Colonic mucosa (tissue), 4 donors: Measurements from ENCODE around the gene CMKLR1. TPM values are rescaled to one million over a fixed set of nuclear protein-coding genes. Genes with fewer than 3 reads are reported as not detected.

Experiments
- DNase-seq: peaks from one replicate; pipeline ENCODE4 v3.0.0-alpha.2; 2020
- H3K27ac ChIP-seq: fragments of 200-600 bp; one replicate; pipeline ENCODE4 v1.8.0; 2021
- H3K27me3 ChIP-seq: fragments of 200-600 bp; one replicate; pipeline ENCODE4 v1.8.0; 2021
- H3K36me3 ChIP-seq: fragments of 200-600 bp; one replicate; pipeline ENCODE4 v1.8.0; 2021
- H3K4me1 ChIP-seq: fragments of 200-600 bp; one replicate; pipeline ENCODE4 v1.8.0; 2021; ENCODE audit warnings: mild to moderate bottlenecking
- H3K4me3 ChIP-seq: fragments of 200-600 bp; one replicate; pipeline ENCODE4 v1.8.0; 2021
- H3K9ac ChIP-seq, 2 donors: one replicate each; pipeline ENCODE4 v1.7.0; 2013; ENCODE audit warnings: control low read depth in 2 of 2, low read depth in 2 of 2, low read length in 2 of 2
- H3K9me3 ChIP-seq: fragments of 200-600 bp; one replicate; pipeline ENCODE4 v1.8.0; 2021
- intact Hi-C: fragments of 100-400 bp; cut with DNase I; formaldehyde crosslinking; loops from one replicate; pipeline ENCODE4 v1.14.1; 2022
- total RNA-seq, 2 donors: library from RNA; stranded (reverse); fragmentation: NEBNext Ultra II Directional in 1 of 2; extraction: Animal tissue kit (Norgen Biotek cat#: 25700) in 1 of 2; gene quantifications; one replicate each; pipeline ENCODE4 v1.2.1, GENCODE V29; 2021
- TF ChIP-seq, protein P1 (sequence below): fragments of 200-600 bp; IDR thresholded peaks from one replicate; pipeline ENCODE4 v1.8.0; 2022; ENCODE audit warnings: antibody characterized with exemption, mild to moderate bottlenecking
- donor health status: healthy.
- donor health status: DM: no; HTN: no; CAD: no.
- donor health status: DM: no; HTN: no; CAD: no.

CMKLR1 gene
- total RNA-seq, 2 donors from 2014 or later, result 3.0 to 4.9 TPM

DNA sequence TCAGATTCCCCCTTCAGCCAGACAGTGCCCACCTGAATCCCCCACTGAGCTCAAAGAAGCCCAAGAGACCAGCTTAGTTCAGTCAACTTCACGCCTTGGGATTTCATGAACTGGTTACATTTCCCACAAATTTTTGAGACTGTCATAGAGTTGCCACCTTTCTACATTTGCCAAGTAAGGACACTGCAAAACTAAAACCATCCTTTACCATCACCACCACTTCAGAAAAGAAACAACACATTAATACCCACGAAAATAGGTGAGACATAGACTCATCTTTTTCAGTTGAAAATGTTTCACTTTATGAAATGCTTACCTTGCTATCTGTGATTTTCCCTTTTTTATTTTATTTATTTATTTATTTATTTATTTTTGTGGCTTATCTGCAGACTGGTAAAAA is 16.1 kb downstream of the CMKLR1 start:
- Histone ChIP-seq H3K27ac (no peak overlapping the region), H3K4me1 (no peaks in the 10 kb centered on the region), H3K4me3 (no peak overlapping the region), H3K9ac (no peak overlapping the region), H3K9me3 (no peaks in the 10 kb centered on the region), H3K36me3 (no peaks in the 10 kb centered on the region), H3K27me3 (no peaks in the 10 kb centered on the region)
- intact Hi-C loops, result no loop called here
- no peak for DNase-seq
- TF ChIP-seq, protein P1, sequence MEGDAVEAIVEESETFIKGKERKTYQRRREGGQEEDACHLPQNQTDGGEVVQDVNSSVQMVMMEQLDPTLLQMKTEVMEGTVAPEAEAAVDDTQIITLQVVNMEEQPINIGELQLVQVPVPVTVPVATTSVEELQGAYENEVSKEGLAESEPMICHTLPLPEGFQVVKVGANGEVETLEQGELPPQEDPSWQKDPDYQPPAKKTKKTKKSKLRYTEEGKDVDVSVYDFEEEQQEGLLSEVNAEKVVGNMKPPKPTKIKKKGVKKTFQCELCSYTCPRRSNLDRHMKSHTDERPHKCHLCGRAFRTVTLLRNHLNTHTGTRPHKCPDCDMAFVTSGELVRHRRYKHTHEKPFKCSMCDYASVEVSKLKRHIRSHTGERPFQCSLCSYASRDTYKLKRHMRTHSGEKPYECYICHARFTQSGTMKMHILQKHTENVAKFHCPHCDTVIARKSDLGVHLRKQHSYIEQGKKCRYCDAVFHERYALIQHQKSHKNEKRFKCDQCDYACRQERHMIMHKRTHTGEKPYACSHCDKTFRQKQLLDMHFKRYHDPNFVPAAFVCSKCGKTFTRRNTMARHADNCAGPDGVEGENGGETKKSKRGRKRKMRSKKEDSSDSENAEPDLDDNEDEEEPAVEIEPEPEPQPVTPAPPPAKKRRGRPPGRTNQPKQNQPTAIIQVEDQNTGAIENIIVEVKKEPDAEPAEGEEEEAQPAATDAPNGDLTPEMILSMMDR, result no peak

DNA sequence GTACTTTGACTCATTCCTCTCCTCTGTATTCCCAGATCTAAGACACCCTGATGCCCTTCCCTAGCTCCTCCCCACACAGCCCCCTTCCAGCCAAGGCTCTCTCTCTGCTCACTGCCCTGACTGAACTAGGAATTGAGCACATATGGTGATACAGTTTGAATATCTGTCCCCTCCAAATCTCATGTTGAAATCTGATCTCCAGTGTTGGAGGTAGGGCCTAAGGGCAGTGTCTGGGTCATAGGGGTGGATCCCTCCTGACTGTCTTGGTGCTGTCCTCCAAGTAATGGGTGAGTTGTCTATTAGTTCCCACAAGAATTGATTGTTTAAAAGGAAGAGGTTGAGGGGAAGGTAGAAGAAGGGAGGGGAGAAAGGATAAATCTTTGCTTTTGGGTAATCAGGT is 17.4 kb downstream of the CMKLR1 start:
- Histone ChIP-seq H3K4me1 (no peaks in the 10 kb centered on the region), H3K27me3 (no peaks in the 10 kb centered on the region), H3K9ac (no peak overlapping the region), H3K9me3 (no peaks in the 10 kb centered on the region), H3K4me3 (no peak overlapping the region), H3K27ac (no peak overlapping the region), H3K36me3 (no peaks in the 10 kb centered on the region)
- intact Hi-C loops, result no loop called here
- DNase-seq, result no peak
- TF ChIP-seq, protein P1, result no peak

DNA sequence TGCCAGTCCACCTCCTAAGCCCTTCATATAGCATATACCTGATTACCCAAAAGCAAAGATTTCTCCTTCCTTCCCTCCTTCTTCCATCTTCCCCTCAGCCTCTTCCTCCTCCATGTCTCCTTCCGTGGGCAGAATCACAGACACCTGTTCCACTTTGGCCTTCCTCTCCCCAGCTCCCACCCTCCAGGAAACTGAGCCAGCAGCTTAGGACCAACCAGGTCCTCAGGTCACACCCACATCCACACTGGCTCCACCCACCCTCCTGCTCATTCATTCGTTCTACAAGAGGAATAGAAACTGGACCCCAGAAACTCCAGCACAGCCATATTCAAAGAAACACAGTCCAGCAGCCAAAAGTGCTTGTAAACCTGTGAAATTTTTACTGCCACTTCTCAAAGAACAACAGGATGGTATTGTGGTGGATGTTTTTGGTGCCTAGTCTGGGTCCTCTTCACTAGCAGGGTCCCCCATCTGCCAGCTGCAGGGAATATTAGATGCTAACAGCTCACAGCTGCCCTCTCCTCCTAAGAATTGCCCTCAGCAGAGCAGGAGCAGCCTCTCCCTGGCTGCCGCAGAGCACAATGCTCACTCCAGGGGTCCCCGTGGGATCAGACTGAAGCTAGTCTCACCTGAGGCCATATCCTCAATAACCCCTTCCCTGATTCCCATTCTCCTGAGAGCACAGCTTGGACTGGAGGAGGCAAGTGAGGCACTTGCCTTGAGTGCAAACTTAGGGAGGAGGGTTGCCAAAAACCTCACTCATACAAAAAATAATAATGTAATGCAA is 18.4 kb downstream of the CMKLR1 start:
- no peak for DNase-seq
- intact Hi-C loops, result no loop called here
- no peaks in the 10 kb centered on the region for H3K27me3 ChIP-seq
- TF ChIP-seq, protein P1, result no peak
- no peaks in the 10 kb centered on the region for H3K36me3 ChIP-seq
- H3K27ac ChIP-seq, result no peak overlapping the region
- no peak overlapping the region for H3K9ac ChIP-seq
- no peak overlapping the region for H3K4me3 ChIP-seq
- no peaks in the 10 kb centered on the region for H3K9me3 ChIP-seq
- H3K4me1 ChIP-seq, result no peaks in the 10 kb centered on the region

DNA sequence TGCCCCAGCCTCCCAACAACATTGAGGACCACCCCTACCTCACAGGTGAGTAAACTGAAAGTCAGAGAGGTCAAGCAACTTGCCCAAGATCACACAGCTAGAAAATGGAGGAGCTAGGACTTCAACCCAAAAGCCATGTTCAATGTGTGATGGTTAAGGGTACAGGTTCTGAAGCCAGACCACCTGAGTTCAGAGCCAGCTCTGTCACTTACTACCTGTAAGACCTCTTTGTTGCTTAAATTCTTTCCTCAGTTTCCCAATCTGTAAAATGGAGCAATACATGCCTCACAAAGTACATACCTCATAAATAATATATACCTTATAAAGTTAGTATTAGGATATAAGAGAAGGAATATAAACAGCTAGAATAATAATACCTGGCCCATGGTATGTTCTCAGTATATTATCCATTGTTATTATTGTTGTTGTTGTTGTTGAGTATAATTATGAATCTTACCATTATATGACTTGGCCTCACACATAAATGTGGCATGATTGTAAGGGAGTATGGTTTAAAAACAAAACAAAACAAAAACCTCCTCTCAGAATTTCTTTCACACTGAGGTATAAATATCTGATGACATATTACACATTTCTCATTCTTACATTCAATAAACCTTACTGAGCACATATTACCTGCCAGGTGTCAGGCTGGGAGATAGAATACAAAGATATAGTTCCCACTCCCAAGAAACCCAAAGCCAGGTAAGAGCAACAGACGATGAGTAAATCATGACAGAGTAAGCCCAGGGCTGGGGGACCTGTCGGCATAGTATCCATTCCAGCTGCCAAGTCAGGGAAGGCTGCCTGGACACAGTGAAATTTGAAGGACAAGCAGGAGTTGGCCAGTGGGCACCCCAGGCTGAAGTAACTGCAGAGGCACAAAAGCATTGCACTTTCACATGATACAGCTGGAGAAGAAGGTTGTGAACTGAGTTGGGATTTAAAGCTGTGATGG is 19.6 kb downstream of the CMKLR1 start:
- Histone ChIP-seq H3K27me3 (no peaks in the 10 kb centered on the region), H3K9me3 (no peaks in the 10 kb centered on the region), H3K4me1 (no peaks in the 10 kb centered on the region), H3K4me3 (no peak overlapping the region), H3K9ac (no peak overlapping the region), H3K36me3 (no peaks in the 10 kb centered on the region), H3K27ac (no peak overlapping the region)
- DNase-seq, result no peak
- TF ChIP-seq, protein P1, result no peak
- intact Hi-C loops, result no loop called here

DNA sequence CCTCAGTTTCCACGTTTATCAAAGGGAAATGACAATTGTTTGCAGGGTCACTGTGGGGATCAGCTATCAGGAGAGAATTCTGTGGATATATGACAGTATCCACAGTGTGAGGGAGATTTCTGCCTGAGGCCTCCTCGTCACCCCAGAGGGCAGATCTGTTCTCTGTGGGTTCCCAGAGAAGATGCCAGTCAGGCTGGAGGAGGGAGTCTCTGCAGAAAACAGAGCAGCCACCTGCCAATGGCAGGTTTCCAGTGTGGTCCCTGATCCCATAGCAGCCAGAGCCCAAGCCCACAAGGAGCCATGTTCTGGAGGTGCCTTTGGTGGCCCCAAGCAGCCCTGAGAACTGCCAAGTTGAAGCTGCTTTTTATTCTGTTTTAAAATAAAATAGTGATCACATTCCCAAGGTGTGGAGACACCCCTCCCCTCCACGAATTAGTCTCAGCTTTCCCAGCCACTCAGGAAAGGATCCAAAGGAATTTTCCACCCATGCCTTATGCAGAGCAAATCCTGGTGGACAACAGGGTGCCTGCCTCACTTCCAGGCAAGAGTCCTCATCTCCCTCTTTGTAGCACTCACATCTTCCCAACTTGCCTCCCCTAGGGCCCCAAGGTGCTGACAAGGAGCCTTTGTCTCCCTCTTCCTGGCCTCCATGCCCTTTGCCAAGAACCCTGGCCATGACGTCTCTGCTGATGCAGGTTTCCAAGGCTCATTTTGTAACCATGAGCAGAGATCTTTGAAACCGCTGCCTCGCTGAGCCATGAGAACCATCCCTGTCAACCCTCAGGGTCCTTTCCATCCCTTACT is 20.4 kb downstream of the CMKLR1 start:
- no peaks in the 10 kb centered on the region for H3K36me3 ChIP-seq
- DNase-seq, result no peak
- no peak overlapping the region for H3K27ac ChIP-seq
- H3K27me3 ChIP-seq, result no peaks in the 10 kb centered on the region
- no peaks in the 10 kb centered on the region for H3K9me3 ChIP-seq
- no peaks in the 10 kb centered on the region for H3K4me1 ChIP-seq
- H3K9ac ChIP-seq, result no peak overlapping the region
- intact Hi-C loops, result no loop called here
- H3K4me3 ChIP-seq, result no peak overlapping the region
- TF ChIP-seq, protein P1, result no peak
